Endometrium (tissue), 2 donors: ENCODE data around the gene DENND11.

ENCODE experiments used
- FAIRE-seq: peaks from 2 replicates; lab custom pipeline; 2012; peaks lifted over from hg19 to GRCh38; lab: Jason Lieb, UNC
- donor health status: control.
- donor health status: control.

The DENND11 gene

GRCh38 chr7:141685285-141686023 is 16.5 kb downstream of the DENND11 start:
- no peak for FAIRE-seq

- no peak for FAIRE-seq
Measured at GRCh38 chr7:141679014-141679413, 23.0 kb downstream of the DENND11 start.

- no peak for FAIRE-seq
Measured at GRCh38 chr7:141676618-141677017, 25.3 kb downstream of the DENND11 start.

GRCh38 chr7:141675436-141676215 is 26.3 kb downstream of the DENND11 start:
- FAIRE-seq: no peak

GRCh38 chr7:141674702-141675101 is 27.3 kb downstream of the DENND11 start:
- FAIRE-seq: no peak

- no peak for FAIRE-seq
Measured at GRCh38 chr7:141674171-141674671, 27.7 kb downstream of the DENND11 start.

- FAIRE-seq: no peak
Measured at GRCh38 chr7:141673346-141673745, 28.6 kb downstream of the DENND11 start.

GRCh38 chr7:141671705-141672496 is 30.1 kb downstream of the DENND11 start:
- no peak for FAIRE-seq

- no peak for FAIRE-seq
Measured at GRCh38 chr7:141668853-141669252, 33.1 kb downstream of the DENND11 start.

- FAIRE-seq: no peak
Measured at GRCh38 chr7:141666071-141666470, 35.9 kb downstream of the DENND11 start.

- FAIRE-seq: no peak
Measured at GRCh38 chr7:141665208-141666035, 36.5 kb downstream of the DENND11 start.

- FAIRE-seq: no peak
Measured at GRCh38 chr7:141664450-141664849, 37.5 kb downstream of the DENND11 start.

- FAIRE-seq: no peak
Measured at GRCh38 chr7:141663081-141663849, 38.7 kb downstream of the DENND11 start.

GRCh38 chr7:141660259-141660658 is 41.7 kb downstream of the DENND11 start:
- no peak for FAIRE-seq

- FAIRE-seq: no peak
Measured at GRCh38 chr7:141659501-141659900, 42.5 kb downstream of the DENND11 start.

- no peak for FAIRE-seq
Measured at GRCh38 chr7:141654551-141654950, 47.4 kb downstream of the DENND11 start.

- no peak for FAIRE-seq
Measured at GRCh38 chr7:141652691-141653090, 49.3 kb downstream of the DENND11 start.
